KG1 (cell line): ENCODE measurements around the gene SCP2.

Experiments
- DNase-seq: peaks from one replicate; lab custom pipeline; 2025; lab: John Stamatoyannopoulos, UW

SCP2 gene, protein sequence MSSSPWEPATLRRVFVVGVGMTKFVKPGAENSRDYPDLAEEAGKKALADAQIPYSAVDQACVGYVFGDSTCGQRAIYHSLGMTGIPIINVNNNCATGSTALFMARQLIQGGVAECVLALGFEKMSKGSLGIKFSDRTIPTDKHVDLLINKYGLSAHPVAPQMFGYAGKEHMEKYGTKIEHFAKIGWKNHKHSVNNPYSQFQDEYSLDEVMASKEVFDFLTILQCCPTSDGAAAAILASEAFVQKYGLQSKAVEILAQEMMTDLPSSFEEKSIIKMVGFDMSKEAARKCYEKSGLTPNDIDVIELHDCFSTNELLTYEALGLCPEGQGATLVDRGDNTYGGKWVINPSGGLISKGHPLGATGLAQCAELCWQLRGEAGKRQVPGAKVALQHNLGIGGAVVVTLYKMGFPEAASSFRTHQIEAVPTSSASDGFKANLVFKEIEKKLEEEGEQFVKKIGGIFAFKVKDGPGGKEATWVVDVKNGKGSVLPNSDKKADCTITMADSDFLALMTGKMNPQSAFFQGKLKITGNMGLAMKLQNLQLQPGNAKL

GRCh38 chr1:52927212-52928014 is at the start of gene SCP2:
TSS of gene SCP2 (plus strand) at chr1:52927276. CDS start at chr1:52927397, 121 bp downstream.
- peak; percentile 19 for DNase-seq

- no peak for DNase-seq
Observed at GRCh38 chr1:52877554-52877953, 49.5 kb upstream of the SCP2 start.

DNA sequence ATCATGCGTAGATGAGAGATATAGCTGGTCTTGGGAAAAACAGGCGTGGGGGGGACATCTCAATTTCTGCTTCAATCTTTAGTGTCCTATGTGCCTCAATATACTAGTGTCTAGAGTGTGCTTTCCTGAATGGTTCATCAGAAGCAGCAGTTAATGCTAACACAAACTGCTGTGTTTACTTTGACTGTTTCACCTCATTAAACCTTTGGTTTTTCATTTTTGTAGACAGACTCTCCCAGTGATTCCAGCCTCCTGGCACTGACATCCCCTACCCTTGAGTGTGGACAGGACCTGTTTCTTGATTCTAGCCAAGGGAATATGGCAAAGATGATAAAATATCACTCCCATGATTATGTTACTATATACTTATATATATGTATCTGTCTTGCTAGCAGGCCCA is 46.9 kb upstream of the SCP2 start:
- DNase-seq, result no peak

DNA sequence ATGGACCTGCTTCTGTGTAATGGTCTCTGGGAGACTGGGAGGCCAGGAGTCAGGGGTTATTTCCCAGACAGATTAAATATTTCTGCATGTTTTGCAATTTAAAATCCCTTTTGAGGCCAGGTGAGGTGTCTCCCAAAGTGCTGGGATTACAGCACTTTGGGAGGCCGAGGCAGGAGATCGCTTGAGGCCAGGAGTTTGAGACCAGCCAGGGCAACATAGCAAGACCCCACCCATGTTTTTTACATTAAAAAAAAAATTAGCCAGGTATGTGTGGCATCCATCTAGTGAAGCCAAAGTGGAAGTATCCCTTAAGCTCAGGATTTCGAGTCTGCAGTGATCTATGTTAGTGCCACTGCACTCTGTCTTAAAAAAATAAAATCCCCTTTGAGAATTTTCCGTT is 39.6 kb upstream of the SCP2 start:
- no peak for DNase-seq

GRCh38 chr1:52892424-52893215 is 34.5 kb upstream of the SCP2 start:
- no peak for DNase-seq

DNA sequence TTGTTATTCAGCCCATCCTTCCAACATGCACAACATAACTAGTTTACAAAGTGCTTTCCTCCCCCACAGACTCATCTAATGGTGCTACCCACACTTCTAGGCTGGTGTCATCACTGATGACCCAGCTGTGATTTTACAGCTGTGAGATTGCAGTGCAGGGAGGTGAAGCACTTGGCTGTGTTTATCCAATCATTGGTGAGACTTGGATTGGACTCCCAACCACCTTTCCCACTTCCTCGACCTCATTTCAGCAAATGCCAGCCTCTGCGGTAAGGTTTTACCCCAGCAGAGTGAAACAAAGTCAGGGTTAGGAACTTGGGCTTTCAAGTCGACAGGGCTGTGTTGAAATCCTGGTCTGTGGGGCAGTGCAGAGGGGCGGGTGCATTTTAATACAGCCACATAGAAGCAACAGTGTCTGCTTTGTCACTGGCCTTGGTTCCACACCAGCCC is 27.6 kb upstream of the SCP2 start:
- no peak for DNase-seq

DNA sequence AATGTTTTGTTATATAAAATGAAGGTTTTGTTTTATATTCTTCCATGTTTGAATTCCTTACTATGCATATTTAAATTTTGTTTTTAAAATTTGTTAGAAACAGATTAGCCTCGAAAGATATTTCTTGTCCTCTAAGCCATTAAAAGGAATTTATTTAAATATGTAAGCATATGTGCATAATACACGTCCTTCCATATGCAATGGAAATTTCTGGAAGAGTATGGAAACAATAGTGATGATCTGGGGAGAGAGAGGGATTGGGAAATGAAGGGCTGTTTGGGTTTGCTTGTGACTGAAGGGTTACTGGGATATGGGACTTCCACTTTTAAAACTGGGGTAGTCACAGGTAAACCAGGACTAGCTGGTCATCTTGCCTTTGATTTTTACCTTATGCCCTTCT is 26.7 kb upstream of the SCP2 start:
- DNase-seq, result no peak

GRCh38 chr1:52901384-52901783 is 25.7 kb upstream of the SCP2 start:
- DNase-seq, result no peak

- no peak for DNase-seq
Observed at GRCh38 chr1:52904208-52904926, 22.7 kb upstream of the SCP2 start.

DNA sequence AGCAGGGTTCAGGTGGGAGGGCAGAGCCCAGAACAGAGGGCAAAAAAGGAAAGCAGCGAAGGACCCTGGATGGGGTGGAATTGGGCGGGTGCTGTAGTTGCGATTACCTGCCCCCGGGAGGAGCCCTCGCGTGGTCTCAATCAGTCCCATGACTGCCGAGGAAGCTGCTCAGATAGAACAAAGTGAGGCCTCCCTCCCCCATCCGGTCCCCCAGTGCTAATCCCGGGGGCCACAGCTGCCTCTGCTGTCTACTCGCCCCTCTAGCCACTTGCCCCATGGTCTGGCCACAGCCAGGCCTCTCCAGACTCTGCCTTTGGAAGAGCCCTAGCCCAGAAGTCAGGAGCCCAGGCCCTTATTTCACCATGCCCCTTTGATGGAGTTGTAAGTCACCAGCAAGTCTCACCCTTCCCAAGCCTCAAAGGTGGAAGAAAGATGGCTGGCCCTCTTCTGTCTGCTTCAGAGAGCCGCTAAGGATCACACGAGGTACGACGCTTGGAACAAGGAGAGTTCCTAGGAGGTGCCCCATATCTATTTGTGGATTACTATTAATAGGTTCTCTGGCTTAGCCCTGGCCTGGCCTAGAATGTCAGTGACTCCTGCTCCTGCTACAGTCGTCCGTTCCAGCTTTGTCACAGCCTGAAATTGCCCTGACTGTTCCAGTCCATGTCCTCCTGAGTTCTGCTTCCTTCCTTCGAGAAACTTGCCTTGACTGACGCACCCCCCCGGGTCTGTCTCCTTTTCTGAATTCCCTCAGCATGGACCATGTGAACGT is 22.0 kb upstream of the SCP2 start:
- DNase-seq, result no peak

DNA sequence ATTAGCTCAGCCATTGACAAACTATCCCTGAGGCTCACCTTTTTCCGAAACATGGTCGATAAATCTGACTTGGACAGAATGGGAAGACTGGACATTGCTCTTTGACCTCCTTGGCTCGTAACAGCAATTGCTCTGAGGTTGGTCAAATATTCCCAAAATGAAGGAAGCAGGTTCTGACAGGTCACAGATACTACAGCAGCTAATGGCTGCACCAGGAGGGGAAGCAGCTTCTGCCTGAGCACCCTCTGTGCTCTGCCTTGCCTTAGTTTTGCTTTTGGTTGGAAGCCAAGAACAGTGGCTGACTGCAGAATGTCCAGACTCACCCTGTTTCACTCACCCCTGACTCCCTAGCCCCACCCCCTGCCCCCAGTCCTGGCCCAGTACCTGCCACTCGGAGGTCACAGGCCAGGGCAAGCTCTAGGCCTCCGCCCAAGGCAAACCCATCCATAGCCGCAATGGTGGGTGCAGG is 20.9 kb upstream of the SCP2 start:
- DNase-seq, result no peak

DNA sequence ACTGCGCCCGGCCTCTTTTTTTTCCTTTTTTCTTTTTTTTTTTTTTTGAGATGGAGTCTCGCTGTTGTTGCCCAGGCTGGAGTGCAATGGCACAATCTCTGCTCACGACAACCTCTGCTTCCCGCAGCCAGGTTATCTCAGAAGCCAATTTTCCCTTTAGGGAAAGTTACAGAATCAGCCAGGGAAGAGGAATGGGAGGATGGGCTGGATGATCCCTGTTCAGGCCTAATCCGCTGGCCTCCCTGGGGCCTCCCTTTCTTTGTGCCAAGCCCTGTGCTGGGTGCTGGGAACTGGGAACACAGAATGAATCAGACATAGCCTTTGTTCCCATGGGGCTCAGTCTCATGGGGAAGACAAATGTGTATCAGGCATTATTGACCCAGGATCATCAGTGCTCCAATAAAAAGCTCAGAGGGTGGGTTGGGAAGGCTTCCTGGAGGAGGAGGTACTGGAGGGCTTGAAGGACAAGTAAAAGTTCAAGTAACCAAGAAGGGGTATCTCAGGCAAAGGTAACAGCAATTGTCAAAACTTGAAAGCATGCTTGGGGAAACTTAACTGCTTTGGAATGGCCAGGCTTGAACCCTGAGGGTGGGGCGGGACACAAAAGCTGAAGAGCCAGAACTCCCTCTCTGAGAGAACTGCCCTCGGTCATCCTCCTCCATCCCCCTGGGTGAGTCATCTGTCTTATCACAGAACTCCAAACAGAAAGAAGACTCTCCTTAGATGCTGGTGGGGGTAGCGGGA is 19.8 kb upstream of the SCP2 start:
- DNase-seq, result no peak

- no peak for DNase-seq
Observed at GRCh38 chr1:52907812-52908153, 19.3 kb upstream of the SCP2 start.

DNA sequence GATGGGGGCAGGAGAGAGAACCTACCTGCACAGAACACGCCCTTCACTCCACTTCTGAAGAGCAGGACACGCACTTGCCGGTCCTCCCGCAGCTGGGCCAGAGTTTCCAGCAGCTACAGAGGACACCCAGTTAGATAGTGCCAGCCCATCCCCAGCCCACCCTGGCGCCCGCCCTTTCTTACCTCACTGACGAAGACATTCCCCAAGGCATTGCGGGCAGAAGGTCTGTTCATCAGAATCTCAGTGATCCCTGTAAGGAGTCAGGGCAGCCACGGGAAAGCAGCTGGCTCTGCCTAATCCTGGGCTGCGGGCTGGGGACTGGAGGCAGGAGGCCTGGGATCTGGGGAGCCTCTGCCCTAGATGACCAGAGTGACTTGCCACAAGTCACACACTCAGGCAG is 15.5 kb upstream of the SCP2 start:
- no peak for DNase-seq

GRCh38 chr1:52913014-52913413 is 14.1 kb upstream of the SCP2 start:
- no peak for DNase-seq

GRCh38 chr1:52913537-52913936 is 13.5 kb upstream of the SCP2 start:
- no peak for DNase-seq

- DNase-seq, result no peak
Observed at GRCh38 chr1:52914463-52914862, 12.6 kb upstream of the SCP2 start.

DNA sequence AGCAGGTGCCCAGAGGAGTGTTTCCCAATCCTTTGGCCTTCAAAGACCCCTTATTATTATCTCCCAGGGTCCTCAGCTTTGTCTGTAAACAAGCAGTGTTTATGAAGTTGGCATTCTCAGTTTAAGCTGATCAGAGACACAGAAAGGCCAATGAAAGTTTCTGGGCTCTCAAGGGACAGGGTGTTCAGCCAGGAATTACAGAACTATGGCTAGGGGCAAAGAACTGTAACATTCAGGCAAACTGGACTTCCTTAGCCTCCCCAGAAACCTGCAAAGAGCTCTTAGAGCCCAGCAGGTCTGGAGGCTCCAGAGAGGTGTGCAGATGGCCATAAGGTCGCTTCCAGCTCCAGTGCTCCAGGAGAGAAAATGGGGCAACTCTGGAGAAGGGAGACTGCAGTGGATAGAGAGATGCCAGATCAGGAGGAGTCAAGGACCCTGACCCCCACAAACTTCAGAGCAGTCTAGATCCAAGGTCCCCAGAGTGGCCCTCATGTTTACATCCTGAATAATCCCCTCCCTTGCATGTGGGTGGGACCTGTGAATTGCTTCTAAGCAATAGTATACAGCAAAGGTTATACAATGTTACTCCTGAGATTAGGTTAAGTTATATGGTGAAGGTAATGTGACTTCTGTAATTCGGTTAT is 11.7 kb upstream of the SCP2 start:
- no peak for DNase-seq

GRCh38 chr1:52915855-52916220 is 11.2 kb upstream of the SCP2 start:
- no peak for DNase-seq
